Activated CD8-positive, alpha-beta memory T cell treated with anti-CD3 and anti-CD28 coated beads, Interleukin-2, amount 50 U/mL, for 24 hours (primary cell): ENCODE results near the gene DNASE1.
A peak's percentile ranks its signal among the peaks of the same experiment; 100 is the strongest.

Experiments used
- DNase-seq: peaks from one replicate; pipeline ENCODE4 v3.0.0-alpha.2; 2020; ENCODE audit errors: extremely low read depth

Gene DNASE1

GRCh38 chr16:3664187-3664896 lies 9.9 kb downstream of the DNASE1 start:
- DNase-seq, result no peak

GRCh38 chr16:3665508-3665907 lies 11.0 kb downstream of the DNASE1 start:
- DNase-seq, result no peak

GRCh38 chr16:3668626-3669025 lies 14.1 kb downstream of the DNASE1 start:
- DNase-seq, result no peak

GRCh38 chr16:3669082-3669481 lies 14.6 kb downstream of the DNASE1 start:
- no peak for DNase-seq

GRCh38 chr16:3670711-3671110 lies 16.2 kb downstream of the DNASE1 start:
- DNase-seq, result no peak

GRCh38 chr16:3671424-3671823 lies 16.9 kb downstream of the DNASE1 start:
- DNase-seq, result no peak

- no peak for DNase-seq
These were observed 18.1 kb downstream of the DNASE1 start for GRCh38 chr16:3672571-3673041.

GRCh38 chr16:3673201-3673600 lies 18.7 kb downstream of the DNASE1 start:
- no peak for DNase-seq

- no peak for DNase-seq
These were observed 19.3 kb downstream of the DNASE1 start for GRCh38 chr16:3673676-3674377.

GRCh38 chr16:3674513-3675295 lies 20.2 kb downstream of the DNASE1 start:
- DNase-seq, result no peak

GRCh38 chr16:3675601-3676130 lies 21.2 kb downstream of the DNASE1 start:
- DNase-seq, result no peak

- DNase-seq, result no peak
These were observed 23.5 kb downstream of the DNASE1 start for GRCh38 chr16:3677994-3678393.

GRCh38 chr16:3681206-3681605 lies 26.7 kb downstream of the DNASE1 start:
- no peak for DNase-seq

GRCh38 chr16:3687021-3687420 lies 32.5 kb downstream of the DNASE1 start:
- no peak for DNase-seq

- no peak for DNase-seq
These were observed 33.3 kb downstream of the DNASE1 start for GRCh38 chr16:3687792-3688191.

GRCh38 chr16:3689731-3690130 lies 35.2 kb downstream of the DNASE1 start:
- no peak for DNase-seq

- DNase-seq, result peak; percentile 54
These were observed 36.0 kb downstream of the DNASE1 start for GRCh38 chr16:3690470-3690928.

- DNase-seq, result no peak
These were observed 36.7 kb downstream of the DNASE1 start for GRCh38 chr16:3690980-3691720.

GRCh38 chr16:3691761-3692160 lies 37.3 kb downstream of the DNASE1 start:
- DNase-seq, result no peak

- DNase-seq, result no peak
These were observed 39.6 kb downstream of the DNASE1 start for GRCh38 chr16:3694051-3694450.

GRCh38 chr16:3695610-3696369 lies 41.3 kb downstream of the DNASE1 start:
- no peak for DNase-seq
